ENCODE results near the gene YPEL2.
"Not testable (repeated sequence)": the region's sequence is repeated elsewhere in the genome, so short reads cannot be mapped to it uniquely, and the experiment has no call there.

Gene YPEL2

DNA sequence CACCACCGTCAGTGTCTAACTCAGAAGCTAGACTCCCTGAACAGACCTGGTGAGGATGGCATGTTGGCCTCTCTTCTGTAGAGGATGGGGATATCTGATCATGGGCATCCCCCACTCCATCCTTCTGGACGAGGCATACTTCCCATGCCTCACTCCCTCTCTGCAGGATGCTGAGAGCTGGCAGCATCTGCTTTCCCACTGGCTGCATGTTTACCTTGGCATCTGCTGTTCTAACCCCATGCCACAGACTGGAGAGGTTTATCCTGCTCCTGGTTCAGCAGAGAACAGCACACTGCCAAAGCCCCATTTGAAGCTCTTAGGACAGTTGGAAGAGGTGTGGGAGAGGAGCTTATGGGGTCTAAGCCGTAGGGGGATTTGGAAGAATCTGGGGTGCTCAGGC lies 46.0 kb downstream of the YPEL2 start:
- DNase-seq (ENCODE audit: low spot score), result no peak

DNA sequence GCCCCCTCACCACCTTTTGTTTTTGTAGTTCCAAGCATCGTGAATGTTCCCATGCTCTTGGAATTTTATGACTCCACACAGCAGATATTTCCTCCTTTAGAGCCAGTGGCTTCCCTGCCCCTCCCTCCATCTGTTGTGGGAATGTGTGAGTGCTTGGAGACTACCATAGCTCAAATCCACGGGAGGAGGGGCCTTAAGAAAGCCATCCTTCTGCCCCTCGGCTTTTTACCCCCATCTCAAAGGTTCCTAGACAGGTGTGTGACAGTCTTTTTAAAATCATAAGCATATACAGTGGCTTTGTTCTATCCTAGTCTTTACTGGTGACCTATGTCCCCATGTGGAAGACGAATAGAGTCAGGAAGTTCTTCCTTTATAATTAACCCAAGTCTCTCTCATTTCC lies 47.2 kb downstream of the YPEL2 start:
- DNase-seq (ENCODE audit: low spot score), result no peak

DNA sequence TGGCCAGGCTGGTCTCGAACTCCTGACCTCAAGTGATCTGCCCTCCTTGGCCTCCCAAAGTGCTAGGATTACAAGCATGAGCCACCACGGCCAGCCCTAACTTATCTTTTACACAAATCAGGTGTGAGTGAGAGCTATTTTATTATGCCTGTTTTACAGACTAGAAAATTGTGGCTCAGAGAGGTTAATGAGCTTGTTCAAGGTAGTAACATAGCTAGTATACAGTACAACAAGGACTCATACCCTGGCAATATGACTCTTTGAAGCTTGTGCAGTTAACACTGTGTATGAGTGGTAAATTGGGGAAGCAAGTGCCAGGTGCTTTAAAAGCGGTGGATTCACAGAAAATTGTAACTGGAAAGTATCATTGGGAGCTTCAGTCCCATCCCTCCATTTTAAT lies 49.0 kb downstream of the YPEL2 start:
- no peak for DNase-seq (ENCODE audit: low spot score)

DNA sequence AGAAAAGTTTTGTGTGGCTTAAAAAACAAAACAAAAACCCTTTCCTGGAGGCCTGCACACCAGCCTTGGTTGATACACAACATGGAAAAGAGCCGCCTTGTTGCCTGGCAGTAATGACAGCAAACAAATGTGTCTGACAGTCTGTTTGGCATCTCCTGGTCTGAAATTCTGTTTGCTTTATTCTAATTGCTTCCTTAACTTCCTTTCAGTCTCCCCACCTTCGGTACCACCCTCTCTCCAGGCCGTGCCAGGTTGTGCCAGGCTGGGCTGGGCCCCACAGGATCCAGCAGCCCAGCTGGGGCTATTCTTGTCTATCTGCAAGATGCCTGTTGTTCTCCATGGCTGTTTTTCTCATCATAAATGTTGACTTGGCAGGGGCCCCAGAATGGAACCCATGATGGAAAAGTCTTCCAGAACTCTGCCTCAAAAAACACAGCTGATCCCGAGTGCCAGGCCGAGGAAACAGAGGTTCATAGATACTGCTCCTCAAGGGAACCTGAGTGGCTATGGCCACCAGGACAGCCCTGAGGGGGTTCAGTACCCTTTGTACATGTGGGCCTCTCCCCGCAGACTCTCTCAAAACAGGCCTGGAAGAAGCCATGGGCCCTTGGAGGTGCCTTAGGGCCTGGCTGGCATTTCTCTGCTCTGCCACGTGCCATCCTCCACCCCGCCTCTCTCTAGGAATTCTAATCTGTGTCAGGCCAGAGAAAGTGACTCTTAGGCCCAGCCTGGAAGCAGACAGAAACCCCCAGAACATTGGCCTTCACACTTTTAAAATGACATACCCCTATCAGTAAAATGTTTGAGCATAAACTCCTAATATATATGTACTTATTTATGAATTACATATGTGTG lies 50.5 kb downstream of the YPEL2 start:
- DNase-seq (ENCODE audit: low spot score), result no peak

DNA sequence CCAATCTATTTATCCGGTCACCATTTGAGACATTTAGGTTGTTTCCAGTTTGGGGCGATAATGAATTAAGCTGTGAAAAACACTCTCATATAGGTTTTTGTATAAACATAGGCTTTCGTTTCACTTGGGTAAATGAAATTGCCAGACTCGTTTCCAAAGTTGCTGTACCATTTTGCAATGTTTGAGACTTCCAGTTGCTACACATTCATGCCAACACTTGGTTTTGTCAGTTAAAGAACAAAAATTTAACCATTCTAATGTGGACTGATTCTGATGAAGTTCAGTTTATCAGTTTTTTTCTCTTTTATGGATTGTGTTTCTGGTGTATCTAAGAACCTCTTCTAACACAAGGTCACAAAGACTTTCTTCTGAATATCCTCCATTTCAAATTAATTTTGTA lies 52.4 kb downstream of the YPEL2 start:
- no peak for DNase-seq (ENCODE audit: low spot score)

DNA sequence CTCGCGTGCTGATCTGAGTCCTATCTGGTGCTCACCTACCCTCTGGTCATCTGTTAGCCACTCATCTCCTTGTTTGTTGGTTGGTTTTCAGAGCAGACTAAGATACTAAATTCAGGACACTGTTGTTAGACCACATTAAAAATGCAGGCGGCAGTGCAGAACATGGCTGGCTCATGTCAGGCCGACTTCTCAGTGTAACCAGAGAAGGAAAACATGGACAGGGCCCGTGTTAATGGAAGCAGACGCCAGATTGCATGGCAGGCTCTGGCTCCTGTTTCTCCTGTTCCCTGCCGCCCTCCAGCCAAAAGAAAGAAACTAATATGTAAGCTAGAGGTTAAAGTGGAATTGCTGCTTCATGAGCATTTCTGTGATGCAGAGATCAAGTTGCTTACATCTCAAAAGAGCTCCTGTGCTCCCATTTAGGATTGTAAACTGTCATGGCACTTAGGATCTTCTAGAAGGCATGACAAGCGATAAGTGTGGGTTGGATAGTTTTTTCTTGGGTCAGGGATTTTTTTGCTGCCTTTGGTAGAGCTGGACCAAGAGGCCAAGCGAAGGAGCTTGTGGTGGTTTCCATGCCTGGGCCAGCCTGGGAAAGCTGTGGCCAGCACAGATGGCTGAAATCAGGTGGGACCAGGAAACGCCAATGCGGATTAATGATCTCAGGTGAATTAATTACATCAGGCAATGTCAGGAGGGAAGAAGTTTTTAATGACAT lies 56.1 kb downstream of the YPEL2 start:
- DNase-seq (ENCODE audit: low spot score), result no peak

DNA sequence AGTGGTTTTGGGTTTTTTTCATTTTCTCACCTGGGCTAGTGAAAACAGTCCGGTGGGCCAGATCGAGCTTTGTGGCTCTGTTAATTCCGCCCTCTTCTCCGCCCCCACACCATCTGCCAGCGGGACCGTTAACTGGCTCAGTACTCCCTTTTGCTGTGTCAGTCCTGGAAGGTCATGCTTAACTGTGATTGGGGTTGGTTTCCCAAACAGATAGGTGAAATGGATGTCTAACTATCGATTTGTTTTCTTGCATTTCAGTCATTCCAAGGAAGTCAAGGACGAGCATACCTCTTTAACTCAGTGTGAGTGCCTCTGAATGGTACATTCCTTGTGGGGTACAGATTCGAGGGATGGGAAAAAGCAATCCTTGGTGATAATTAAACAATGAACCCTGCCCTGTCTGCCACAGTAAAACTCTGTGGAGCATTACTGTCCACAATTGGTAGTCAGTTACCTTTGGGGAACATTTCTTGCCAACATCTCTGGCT lies 56.7 kb downstream of the YPEL2 start:
- no peak for DNase-seq (ENCODE audit: low spot score)

DNA sequence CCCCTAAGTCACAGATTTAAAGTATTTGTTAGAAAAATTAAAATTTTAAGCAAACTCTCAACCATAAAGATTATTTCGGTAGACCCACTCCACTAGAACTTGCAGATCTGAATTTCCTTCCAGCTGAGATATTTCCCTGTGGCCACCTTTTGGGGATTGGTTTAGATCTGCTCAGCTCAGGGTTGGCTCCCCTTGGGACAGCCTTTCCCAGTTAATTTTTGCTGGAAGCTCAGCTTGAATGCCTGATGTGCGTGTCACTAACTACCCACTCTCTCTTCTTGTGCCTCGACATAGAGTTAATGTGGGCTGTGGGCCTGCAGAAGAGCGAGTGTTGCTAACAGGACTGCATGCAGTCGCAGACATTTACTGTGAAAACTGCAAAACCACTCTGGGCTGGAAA lies 57.6 kb downstream of the YPEL2 start:
- no peak for DNase-seq (ENCODE audit: low spot score)

DNA sequence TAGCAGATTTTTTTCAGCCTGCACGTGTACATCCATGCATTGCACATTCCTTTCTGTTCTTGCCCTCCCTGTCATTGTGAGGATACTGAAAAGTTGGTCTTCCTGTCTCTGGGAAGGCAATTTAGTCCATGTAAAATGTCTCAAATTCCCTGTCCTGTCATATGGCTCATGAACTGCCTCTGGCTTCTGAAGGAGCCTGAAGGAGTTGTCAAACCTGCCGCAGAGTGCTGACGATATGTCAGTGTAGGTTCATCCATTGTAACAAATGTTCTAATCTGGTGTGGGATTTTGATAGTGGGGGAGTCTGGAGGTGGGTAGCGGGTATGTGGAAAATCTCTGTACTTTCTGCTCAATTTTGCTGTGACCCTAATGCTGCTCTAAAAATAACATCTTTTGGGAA lies 59.6 kb downstream of the YPEL2 start:
- no peak for DNase-seq (ENCODE audit: low spot score)

DNA sequence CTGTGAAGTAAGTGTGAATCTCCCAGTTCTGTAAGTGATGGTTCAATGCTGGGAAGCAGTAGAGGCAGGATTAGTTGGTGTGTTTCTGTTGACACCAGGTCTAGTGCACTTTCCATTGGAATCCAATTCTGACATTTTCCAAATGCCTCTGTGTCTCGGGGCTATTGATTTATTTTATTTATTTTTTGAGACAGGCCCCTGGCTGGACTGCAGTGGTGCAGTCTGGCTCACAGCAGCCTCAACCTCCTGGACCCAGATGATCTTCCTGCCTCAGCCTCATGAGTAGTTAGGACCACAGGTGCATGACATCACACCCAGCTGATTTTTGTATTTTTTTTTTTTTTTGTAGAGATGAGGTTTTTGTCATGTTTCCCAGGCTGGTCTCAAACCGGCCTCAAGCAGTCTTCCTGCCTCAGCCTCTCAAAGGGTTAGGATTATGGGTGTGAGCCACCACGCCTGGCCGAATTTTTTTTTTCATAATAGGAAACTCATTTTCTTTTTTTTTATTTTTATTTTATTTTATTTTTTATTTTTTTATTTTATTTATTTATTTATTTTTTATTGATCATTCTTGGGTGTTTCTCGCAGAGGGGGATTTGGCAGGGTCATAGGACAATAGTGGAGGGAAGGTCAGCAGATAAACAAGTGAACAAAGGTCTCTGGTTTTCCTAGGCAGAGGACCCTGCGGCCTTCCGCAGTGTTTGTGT lies 61.7 kb downstream of the YPEL2 start:
- DNase-seq (ENCODE audit: low spot score), result no peak

DNA sequence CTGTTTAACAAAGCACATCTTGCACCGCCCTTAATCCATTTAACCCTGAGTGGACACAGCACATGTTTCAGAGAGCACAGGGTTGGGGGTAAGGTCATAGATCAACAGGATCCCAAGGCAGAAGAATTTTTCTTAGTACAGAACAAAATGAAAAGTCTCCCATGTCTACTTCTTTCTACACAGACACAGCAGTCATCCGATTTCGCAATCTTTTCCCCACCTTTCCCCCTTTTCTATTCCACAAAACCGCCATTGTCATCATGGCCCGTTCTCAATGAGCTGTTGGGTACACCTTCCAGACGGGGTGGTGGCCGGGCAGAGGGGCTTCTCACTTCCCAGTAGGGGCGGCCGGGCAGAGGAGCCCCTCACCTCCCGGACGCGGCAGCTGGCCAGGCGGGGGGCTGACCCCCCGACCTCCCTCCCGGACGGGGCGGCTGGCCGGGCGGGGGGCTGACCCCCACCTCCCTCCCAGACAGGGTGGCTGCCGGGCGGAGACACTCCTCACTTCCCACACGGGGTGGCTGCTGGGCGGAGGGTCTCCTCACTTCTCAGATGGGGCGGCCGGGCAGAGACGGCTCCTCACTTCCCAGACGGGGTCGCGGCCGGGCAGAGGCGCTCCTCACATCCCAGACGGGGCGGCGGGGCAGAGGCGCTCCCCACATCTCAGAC lies 62.4 kb downstream of the YPEL2 start:
- DNase-seq (ENCODE audit: low spot score), result not testable (repeated sequence)

DNA sequence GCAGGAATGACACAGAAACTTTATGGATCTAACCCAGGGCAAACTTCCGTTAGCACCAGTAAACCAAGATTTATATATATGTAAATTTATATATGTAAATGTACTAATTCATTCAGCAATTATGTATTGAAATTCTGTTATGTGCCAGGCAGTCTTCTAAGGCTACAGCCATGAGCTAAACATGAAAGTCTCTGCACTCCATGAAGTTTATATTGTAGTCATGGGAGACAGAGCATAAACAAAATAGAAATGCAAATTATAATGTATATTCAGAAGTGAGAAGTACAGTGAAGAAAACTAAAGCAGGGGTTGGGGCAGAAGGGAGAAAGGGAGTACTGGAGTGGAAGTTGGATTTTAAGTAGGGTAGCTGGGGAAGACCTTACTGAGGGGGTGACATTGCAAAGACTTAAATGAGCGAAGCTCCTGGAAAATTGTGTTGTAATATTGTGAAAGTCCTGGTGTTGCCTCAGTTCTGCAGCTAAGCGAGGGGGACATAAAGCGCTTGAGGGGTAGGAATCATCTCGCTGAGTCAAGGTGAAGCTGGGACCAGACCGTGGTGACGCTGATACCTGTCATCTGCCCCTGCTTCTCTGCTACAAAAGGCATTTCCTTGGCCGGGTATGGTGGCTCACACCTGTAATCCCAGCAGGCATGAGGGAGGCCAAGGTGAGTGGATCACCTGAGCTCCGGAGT lies 64.8 kb downstream of the YPEL2 start:
- DNase-seq (ENCODE audit: low spot score), result peak; percentile 46

DNA sequence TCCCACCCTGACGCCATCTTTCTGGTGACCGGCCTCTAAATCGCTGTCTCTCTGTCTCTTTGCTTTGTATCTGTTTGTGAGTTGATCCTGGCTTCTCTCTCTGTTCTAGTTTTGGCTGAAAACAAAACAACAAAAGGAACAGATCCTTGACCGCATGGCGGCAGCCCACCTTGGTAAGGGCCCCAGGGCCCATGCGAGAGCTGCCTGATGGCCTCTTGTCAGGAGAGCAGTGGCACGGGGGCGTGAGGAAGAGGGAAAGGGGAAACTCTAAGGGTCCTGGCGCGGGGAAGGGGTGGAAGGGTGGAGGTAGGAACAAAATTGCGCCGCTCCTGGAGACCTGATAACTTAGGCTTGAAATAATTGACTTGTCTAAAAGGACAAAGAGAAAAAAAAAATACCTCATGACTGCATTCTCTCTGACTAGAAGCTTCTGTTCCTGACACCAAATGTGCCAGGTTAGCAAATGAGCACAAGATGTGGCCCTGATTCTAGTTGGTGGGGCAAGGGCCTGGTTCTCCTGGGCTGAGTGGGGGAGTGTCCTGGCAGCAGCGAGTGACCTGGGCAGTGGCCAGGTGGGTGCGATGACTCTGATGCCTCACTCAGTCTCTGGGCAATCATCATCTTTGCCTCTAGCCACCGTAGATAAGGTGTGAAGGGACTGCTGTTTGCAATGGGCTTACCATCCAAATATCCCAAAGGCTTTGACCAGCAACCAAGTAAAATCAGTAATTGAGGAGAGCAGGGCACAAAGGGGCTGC lies 66.0 kb downstream of the YPEL2 start:
- DNase-seq (ENCODE audit: low spot score), result no peak

DNA sequence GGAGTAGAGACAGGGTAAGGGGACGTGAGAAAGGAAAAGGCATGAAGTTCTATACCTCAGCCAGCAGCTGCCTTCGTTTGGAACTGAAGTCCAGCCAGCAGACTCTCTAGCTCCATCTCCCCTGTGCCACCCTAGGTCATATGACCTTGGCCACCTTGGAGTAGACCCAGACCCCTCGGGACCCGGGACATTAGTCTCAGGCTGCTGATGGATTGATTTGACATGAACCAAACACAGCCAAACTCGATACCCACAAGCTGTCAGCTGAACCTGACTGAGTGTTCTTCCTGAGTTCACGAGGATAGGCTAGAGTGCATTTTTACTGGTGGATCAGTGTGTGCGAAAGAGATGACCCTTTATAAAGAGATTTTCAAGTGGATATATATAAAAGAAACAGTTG lies 68.5 kb downstream of the YPEL2 start:
- DNase-seq (ENCODE audit: low spot score), result no peak

DNA sequence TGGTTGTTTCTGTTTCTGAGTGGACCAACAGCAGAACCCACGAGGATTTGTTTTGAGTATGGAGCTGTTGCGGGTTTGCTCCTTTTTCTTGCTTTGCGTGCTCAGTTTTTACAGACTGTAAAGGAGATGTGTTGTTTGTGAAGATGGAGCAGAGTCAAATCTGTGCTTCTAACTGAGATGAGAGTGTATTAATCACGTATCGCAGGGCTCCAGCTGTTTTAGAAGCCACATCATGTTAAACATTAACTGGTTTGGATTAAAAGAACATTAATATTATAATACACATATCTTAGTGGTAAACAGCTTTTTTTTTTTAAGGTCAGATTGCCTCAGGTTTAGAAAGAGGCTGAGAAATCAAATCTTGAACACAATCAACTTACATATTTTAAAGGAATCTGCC lies 69.4 kb downstream of the YPEL2 start:
- DNase-seq (ENCODE audit: low spot score), result no peak

DNA sequence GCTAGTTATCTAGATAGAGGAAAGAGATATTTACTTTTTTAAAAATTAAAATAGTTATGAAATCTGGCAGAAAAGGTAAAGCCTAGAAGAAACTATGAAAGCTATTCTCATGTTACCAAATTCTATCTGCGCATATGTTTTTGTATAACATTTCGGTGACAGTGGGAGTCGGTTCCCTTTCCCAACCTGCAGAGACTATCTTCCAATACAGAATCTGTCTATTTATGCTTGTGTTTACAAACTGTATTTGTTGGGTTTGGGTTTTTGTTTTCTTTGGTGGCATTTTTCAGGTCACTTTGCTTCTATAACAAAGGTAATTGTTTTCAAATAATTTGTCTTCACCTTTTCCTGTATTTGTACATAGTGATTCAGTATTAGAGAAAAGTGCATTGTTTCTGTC lies 69.8 kb downstream of the YPEL2 start:
- no peak for DNase-seq (ENCODE audit: low spot score)

DNA sequence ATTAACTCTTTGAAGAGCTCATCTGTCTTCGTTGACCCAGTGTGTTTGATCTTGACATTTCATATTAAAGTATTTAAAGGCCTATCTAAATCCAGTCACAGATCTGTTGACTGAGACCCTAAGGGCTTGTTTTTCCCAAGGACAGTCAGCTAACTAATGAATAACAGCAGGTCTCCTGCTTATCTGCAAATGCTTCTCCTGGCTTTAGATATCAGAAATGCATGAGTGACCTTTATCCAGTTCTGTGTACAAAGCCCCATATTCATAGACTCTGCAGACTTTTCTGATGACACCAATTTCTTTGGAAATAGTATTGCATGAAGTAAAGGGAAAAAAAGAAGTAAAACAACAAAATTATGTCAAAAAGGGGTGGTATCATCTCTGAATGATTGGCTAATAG lies 70.3 kb downstream of the YPEL2 start:
- DNase-seq (ENCODE audit: low spot score), result no peak

DNA sequence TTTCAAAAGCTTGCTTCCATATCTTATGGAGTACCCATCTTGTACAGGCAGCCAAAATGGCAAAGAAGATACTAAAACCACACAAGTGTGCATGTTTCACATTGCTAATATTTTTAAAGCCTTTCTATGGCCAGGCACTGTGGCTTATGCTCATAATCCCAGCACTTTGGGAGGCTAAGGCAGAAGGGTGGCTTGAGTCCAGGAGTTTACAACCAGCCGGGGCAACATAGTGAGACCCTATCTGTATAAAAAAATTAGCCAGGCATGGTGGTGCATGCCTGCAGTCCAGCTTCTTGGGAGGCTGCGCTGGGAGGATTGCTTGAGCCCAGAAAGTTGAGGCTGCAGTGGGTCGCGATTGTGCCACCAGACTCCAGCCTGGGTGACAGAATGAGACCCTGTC lies 71.3 kb downstream of the YPEL2 start:
- DNase-seq (ENCODE audit: low spot score), result no peak

DNA sequence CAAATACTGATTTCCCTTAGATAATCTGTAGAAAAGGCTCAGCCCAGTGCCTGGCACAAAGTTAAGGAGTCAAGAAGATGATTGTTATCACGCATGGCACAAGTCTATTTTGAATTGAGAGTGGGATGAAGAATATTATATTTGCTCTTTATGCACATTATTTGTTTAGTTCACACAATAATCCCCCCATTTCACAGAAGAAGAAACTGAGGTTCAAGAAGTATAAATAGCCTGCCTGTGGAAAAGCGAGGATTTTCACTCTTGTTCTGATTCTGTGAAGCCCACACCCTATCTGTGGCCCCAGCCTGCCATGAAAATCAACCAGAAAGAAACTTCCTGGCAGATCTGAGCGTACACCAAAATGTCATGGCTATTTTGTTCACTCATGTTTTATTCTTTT lies 73.0 kb downstream of the YPEL2 start:
- DNase-seq (ENCODE audit: low spot score), result no peak

DNA sequence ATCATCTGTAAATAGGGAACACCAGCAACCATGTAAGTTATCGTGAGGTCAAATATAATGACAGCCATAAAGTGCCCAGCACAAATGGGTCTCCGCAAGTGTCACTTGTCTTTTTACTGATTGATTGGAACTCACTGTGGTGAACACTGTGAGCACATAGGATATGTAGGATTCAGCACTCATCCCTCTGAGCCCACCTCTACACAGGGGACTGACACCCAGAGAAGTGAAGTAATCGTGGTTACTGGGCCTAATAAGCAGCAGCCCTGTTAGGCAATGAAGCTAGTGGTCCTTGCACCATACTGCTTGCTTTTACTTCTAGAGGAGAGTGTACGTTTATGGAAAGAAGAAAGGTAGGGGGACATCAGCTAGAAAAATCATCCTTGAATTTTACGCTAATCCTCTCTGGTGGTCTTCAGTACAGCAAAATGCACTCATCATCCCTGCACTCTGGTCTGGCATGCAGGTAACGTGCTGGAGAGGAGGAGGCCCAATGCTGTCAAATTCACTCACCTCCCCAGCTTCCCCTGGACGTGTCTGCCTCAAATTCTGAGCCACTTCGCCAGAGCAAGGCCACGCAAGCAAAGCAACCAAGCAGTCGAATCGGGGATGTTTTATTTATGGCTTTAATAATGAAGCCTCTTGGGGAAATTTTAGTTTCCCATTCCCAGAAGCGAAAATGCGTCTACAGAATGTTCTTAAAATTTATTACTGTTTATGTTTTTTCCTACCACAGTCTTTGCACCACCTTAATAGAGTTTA lies 74.7 kb downstream of the YPEL2 start:
- no peak for DNase-seq (ENCODE audit: low spot score)
